Immature natural killer cell (primary cell): ENCODE results near the gene SAE1. TPM values are rescaled to one million over a fixed set of nuclear protein-coding genes. Genes with fewer than 3 reads are reported as not detected.

Experiments used
- DNase-seq, 3 donors: peaks; one replicate each; pipeline ENCODE4 v3.0.0; 2022; ENCODE audit warnings: mixed read lengths in 1 of 3
- H3K27ac Mint-ChIP-seq, 6 donors: one replicate each; pipeline ENCODE4 v1.8.0; 2020; ENCODE audit warnings: mixed read lengths in 6 of 6, mild to moderate bottlenecking in 5 of 6, inconsistent platforms in 4 of 6, moderate library complexity in 3 of 6
- H3K27me3 Mint-ChIP-seq, 3 donors: one replicate each; pipeline ENCODE4 v1.8.0; 2020 to 2021; ENCODE audit warnings: low read depth in 3 of 3, mild to moderate bottlenecking in 3 of 3, mixed read lengths in 3 of 3, moderate library complexity in 3 of 3, inconsistent platforms in 1 of 3
- H3K36me3 Mint-ChIP-seq, 3 donors: one replicate each; pipeline ENCODE4 v1.8.0; 2020; ENCODE audit warnings: mixed read lengths in 3 of 3, inconsistent platforms in 2 of 3, mild to moderate bottlenecking in 2 of 3
- H3K4me1 Mint-ChIP-seq, 2 donors: one replicate each; pipeline ENCODE4 v1.8.0; 2020; ENCODE audit warnings: inconsistent platforms in 2 of 2, mild to moderate bottlenecking in 2 of 2, mixed read lengths in 2 of 2, moderate library complexity in 1 of 2
- H3K4me3 Mint-ChIP-seq, 5 donors: one replicate each; pipeline ENCODE4 v1.8.0; 2020; ENCODE audit warnings: mild to moderate bottlenecking in 5 of 5, mixed read lengths in 5 of 5, inconsistent platforms in 3 of 5, moderate library complexity in 3 of 5
- H3K9me3 Mint-ChIP-seq, 6 donors: one replicate each; pipeline ENCODE4 v1.8.0; 2020; ENCODE audit warnings: mild to moderate bottlenecking in 6 of 6, mixed read lengths in 6 of 6, inconsistent platforms in 4 of 6, moderate library complexity in 3 of 6
- polyA plus RNA-seq, 3 donors: library from polyadenylated mRNA; unstranded; fragments of 300-500 nt; fragmentation: Illumina TruSeq; gene quantifications; one replicate each; pipeline ENCODE4 v1.2.3, GENCODE V29; 2021

Gene SAE1
- polyA plus RNA-seq, 3 donors from 2014 or later = 111 to 159 (median 119) TPM

DNA sequence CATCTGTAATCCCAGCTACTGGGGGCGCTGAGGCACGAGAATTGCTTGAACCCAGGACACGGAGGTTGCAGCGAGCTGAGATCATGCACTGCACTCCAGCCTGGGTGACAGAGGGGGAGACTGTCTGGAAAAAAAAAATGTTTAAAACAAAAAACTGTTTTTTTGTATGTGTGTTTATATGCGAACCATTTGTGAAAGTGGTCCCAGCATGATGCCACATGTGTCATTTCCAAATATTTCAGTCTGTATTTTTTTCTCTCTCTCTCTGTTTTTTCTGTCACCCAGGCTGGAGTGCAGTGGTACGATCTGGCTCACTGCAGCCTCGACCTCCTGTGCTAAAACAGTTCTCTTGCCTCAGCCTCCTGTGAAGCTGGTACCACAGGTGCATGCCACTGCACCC lies 37.4 kb downstream of the SAE1 start:
- Mint-ChIP-seq H3K36me3 (peaks cover 16 to 20% (median 20%) of the 10 kb centered on the region in 3 donors), H3K4me1 (peaks cover 6 to 8% of the 10 kb centered on the region in 2 donors), H3K27me3 (no peaks in the 10 kb centered on the region), H3K4me3 (no peak overlapping the region), H3K9me3 (no peaks in the 10 kb centered on the region), H3K27ac (no peak overlapping the region)
- no peak for DNase-seq

DNA sequence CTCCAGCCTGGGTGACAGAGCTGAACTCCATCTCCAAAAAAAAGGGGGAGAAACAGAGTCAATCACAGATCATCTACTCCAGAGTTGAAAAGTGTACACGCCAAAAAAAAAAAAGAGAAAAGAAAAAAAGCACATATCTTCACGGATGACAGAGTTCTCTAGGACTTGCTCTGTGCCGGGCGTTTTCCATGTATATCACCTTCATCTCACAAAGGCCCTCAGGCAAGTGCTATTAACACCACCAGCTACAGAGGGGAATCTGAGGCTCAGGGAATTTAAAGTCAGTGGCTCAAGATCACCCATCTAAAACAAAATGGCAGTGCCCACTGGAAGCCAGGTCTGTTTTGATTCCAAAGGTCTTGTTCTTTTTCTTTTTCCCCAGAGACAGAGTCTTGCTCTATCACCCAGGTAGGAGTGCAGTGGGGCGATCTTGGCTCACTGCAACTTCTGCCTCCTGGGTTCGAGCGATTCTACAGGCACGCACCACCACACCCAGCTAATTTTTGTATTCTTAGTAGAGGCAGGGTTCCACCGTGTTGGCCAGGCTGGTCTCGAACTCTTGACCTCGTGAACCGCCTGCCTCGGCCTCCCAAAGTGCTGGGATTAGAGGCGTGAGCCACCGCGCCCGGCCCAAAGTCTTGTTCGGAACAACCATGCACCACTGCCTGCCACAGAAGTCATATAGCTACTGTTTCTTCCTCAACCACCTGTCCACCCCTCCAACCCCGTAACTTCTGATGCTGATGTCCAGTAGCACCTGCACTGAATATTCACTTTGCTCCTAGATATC lies 42.2 kb downstream of the SAE1 start:
- DNase-seq = no peak
- H3K27ac Mint-ChIP-seq = peak overlapping the region in 1 of 6 donors; percentile 56
- no peaks in the 10 kb centered on the region for H3K9me3 Mint-ChIP-seq
- peaks cover 23 to 35% (median 30%) of the 10 kb centered on the region in 3 donors for H3K36me3 Mint-ChIP-seq
- no peak overlapping the region for H3K4me3 Mint-ChIP-seq
- peaks cover 29 to 33% of the 10 kb centered on the region in 2 donors for H3K4me1 Mint-ChIP-seq
- no peaks in the 10 kb centered on the region for H3K27me3 Mint-ChIP-seq

DNA sequence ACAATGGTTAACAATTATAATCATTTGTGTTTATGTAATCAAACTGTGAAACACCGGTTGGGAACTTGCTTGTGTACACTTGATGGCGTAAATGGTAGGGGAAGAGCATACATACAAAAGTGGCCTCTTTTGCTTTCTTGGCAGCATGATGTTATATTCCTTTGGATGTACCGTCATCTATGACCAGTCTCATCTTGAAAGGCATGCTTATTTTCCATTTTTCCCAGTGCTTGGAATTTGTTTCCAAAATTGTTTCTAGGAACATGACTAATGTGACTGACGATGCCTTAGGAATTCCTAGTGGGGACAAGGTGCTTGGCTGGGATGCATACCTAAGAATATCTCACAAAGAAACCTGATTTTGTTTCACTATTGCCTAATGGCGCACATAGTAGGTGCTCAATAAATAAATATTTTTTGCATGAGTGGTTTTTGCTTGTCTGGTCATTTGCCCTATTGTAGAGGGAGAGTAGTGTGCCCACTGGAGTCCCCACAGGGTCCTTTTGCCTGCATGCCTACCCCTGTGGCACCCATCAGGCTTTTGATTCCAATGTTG lies 45.5 kb downstream of the SAE1 start:
- peak overlapping the region; percentile 35 to 93 (median 88) for H3K27ac Mint-ChIP-seq
- H3K9me3 Mint-ChIP-seq = no peaks in the 10 kb centered on the region
- peaks cover 29 to 36% of the 10 kb centered on the region in 2 donors for H3K4me1 Mint-ChIP-seq
- no peaks in the 10 kb centered on the region for H3K27me3 Mint-ChIP-seq
- DNase-seq = no peak
- peaks cover 17 to 29% (median 27%) of the 10 kb centered on the region in 3 donors for H3K36me3 Mint-ChIP-seq
- peak overlapping the region; percentile 47 to 84 (median 75) for H3K4me3 Mint-ChIP-seq

DNA sequence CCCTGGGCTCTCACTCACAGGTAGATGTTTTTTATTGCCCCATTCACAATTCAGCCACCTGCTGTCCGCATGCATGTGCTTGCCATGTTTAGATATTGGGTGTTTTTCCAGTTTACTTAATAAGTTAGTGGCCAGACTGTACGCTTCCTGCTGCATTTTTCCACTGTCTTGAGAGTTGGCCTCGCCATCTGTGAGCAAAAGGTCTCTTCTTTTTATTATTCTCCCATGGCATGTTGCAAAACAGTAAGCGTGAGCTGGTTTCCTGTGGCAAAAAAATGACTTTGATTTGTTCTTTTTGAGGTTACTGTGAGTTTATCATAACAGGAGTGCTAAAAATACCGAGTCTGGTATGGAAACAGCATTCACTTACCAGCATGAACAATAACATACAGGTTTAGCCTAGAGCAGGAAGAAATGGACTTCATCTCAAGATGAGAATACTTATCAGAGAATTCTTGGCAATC lies 46.0 kb downstream of the SAE1 start:
- Mint-ChIP-seq H3K36me3 (peaks cover 17 to 29% (median 27%) of the 10 kb centered on the region in 3 donors), H3K27me3 (no peaks in the 10 kb centered on the region), H3K9me3 (no peaks in the 10 kb centered on the region), H3K27ac (peak overlapping the region; percentile 35 to 93 (median 88)), H3K4me3 (peak overlapping the region; percentile 47 to 84 (median 75)), H3K4me1 (peaks cover 29 to 36% of the 10 kb centered on the region in 2 donors)
- peak; percentile 46 to 56 (median 46) for DNase-seq

DNA sequence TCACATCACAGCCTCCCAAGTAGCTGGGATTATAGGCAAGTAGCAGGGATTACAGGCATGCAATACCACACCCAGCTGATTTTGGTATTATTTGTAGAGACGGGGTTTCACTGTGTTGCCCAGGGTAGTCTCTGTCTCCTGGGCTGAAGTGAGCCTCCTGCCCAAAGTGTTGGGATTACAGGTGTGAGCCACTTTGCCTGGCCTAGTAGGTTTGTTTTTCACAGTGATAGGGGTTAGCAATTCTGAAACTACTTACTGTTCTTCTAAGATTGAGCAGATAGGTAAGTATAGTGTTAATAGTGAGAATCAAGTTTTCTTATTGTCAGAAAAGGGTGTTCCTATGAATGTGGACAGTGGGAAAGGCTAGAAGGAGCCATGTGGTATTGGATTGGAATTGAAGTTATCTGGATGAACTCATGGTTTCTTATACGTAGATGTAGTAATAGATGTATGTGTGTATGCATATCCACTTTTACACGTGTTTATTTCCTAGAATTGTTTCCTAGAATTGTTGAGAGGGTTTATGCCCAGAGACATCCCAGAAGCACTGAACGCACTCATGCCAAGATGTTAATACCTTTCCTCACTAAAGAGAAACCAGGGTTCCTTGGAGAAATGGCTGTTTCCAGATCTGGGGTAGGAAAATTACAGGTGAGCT lies 49.1 kb downstream of the SAE1 start:
- peaks cover 14 to 23% (median 20%) of the 10 kb centered on the region in 3 donors for H3K36me3 Mint-ChIP-seq
- peaks cover 0 to 3% (median 2%) of the 10 kb centered on the region in 3 donors for H3K27me3 Mint-ChIP-seq
- H3K4me1 Mint-ChIP-seq = peaks cover 47 to 60% of the 10 kb centered on the region in 2 donors
- H3K4me3 Mint-ChIP-seq = no peak overlapping the region
- H3K9me3 Mint-ChIP-seq = no peaks in the 10 kb centered on the region
- H3K27ac Mint-ChIP-seq = no peak overlapping the region
- no peak for DNase-seq

DNA sequence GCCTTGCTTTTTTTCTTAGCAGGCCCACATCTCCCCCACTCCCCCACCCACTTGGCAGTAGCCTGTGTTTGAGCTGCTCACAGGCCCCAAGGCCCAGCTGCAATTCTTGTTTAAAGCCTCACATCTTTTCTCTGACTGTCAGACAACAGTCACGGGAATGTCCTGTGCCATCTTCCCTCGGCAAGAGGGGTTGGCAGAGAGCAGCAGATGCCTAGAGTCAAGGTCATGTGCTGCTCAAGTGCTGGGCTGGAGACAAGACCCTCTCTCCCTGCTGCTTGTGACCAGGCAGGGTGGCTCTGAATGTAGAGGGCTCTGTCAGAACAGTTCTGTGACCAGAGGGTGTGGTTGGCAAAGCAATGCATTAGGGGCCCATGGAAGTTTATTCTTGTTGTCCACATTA lies 53.0 kb downstream of the SAE1 start:
- no peak overlapping the region for H3K27ac Mint-ChIP-seq
- no peaks in the 10 kb centered on the region for H3K9me3 Mint-ChIP-seq
- no peak overlapping the region for H3K4me3 Mint-ChIP-seq
- H3K36me3 Mint-ChIP-seq = peaks cover 11 to 24% (median 17%) of the 10 kb centered on the region in 3 donors
- DNase-seq = no peak
- peaks cover 32 to 61% of the 10 kb centered on the region in 2 donors for H3K4me1 Mint-ChIP-seq
- H3K27me3 Mint-ChIP-seq = peaks cover 0 to 3% (median 2%) of the 10 kb centered on the region in 3 donors

DNA sequence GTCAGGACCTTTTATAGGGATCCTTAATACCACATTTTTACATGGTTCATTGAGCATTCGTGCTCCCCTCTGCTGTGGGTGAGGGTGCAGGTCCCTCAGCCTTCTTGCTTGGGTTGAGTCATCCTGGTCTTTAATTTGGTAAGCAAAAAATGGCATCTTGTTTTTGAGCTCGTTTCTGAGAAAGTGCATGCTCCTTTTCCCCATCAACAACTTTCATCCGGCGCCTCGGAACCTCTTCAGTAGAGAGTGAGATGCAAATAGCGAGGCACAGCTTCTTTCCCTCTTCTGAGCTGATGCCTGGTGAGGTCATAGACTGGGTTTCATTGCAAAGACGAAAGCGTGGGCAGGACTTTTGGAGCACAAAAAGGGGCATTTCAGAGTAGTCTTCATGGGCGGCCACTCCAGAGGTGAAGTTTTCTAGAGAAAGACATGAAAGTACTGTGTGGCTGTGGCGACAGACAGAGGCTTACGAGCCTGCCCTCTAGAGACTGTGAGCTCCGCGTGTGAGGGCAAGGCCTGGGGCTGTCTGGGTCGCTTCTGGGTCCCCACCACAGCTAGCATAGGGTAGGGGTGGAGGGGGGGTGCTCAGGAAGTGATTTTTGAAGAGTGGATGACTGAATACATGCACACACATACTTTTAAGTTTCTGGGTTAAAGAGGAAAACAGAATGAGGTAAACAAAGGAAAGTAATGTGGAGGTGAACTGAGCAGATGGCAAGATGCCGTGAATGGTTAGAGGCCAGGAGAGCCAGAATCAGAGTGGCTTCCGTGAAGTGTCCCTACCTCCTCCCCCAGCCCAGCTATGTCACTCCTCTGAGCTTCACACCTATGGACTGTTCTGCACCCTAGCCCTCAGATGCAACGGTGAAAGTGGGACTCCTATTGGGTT lies 56.1 kb downstream of the SAE1 start:
- Mint-ChIP-seq H3K27me3 (peaks cover 0 to 3% (median 2%) of the 10 kb centered on the region in 3 donors), H3K4me3 (peak overlapping the region in 4 of 5 donors; percentile 22 to 72 (median 44)), H3K36me3 (peaks cover 10 to 21% (median 10%) of the 10 kb centered on the region in 3 donors), H3K4me1 (peaks cover 40 to 62% of the 10 kb centered on the region in 2 donors), H3K27ac (peak overlapping the region; percentile 61 to 94 (median 67)), H3K9me3 (no peaks in the 10 kb centered on the region)
- peak; percentile 10 to 60 (median 31) for DNase-seq

DNA sequence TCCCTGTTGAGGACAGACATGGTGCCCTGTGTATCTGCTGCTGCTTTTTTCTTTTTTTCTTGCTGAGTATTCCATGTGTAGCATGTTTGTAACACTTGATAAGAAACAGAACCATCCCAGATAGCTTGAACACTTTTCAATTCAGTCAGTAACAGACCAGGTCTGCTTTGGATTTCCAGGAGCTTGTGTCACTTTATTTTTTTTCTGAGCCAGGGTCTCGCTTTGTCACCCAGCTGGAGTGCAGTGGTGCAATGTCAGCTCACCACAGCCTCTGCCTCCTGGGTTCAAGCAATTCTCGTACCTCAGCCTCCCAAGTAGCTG lies 56.7 kb downstream of the SAE1 start:
- Mint-ChIP-seq H3K36me3 (peaks cover 5 to 16% (median 7%) of the 10 kb centered on the region in 3 donors), H3K27ac (peak overlapping the region; percentile 61 to 94 (median 67)), H3K4me3 (peak overlapping the region in 1 of 5 donors; percentile 22), H3K27me3 (peaks cover 0 to 2% (median 0%) of the 10 kb centered on the region in 3 donors), H3K9me3 (no peaks in the 10 kb centered on the region), H3K4me1 (peaks cover 36 to 56% of the 10 kb centered on the region in 2 donors)
- no peak for DNase-seq

DNA sequence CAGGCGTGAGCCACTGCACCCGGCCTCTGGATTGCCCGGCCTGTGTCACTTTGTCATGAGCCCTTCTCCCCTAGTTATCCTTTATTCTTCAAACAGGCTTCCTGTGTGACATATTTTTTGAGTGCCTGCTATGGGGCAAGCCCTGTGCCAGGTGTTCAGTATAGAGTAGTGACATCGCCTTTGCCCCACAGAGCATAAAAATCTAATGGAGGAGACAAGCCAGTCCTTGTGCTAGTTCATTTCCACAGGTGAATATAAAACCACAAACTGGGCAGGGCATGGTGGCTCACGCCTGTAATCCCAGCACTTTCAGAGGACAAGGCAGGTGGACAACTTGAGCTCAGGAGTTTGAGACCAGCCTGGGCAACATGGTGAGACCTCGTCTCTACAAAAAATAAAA lies 57.2 kb downstream of the SAE1 start:
- no peaks in the 10 kb centered on the region for H3K9me3 Mint-ChIP-seq
- peak overlapping the region in 1 of 6 donors; percentile 12 for H3K27ac Mint-ChIP-seq
- no peaks in the 10 kb centered on the region for H3K27me3 Mint-ChIP-seq
- peaks cover 3 to 13% (median 4%) of the 10 kb centered on the region in 3 donors for H3K36me3 Mint-ChIP-seq
- peaks cover 33 to 51% of the 10 kb centered on the region in 2 donors for H3K4me1 Mint-ChIP-seq
- no peak overlapping the region for H3K4me3 Mint-ChIP-seq
- no peak for DNase-seq

DNA sequence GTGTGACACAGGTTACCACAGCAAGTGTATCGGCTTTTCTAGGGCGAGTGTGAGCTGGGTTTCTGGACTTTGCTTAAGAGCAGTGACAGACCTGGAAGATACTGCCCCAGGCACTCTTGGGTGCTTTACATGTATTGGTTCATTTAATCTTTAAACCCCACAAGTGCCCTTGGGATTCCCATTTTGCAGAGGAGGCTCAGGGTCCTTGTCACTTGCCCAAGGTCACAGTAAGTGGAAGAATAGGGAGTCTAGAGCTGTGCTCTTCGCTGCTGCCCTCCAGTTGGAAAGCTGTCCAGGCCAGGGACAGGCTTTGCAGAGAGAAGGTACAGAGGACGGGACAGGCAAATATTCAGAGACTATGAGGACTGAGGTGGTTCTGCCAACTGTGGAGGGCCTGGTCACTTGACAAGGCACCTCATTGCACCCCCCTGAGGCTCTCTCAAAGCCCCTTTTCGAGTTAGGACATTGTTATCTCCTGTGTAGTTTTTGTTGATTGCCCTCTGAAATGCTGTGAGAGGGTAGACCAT lies 57.9 kb downstream of the SAE1 start:
- Mint-ChIP-seq H3K9me3 (no peaks in the 10 kb centered on the region), H3K4me3 (peak overlapping the region in 1 of 5 donors; percentile 1)

DNA sequence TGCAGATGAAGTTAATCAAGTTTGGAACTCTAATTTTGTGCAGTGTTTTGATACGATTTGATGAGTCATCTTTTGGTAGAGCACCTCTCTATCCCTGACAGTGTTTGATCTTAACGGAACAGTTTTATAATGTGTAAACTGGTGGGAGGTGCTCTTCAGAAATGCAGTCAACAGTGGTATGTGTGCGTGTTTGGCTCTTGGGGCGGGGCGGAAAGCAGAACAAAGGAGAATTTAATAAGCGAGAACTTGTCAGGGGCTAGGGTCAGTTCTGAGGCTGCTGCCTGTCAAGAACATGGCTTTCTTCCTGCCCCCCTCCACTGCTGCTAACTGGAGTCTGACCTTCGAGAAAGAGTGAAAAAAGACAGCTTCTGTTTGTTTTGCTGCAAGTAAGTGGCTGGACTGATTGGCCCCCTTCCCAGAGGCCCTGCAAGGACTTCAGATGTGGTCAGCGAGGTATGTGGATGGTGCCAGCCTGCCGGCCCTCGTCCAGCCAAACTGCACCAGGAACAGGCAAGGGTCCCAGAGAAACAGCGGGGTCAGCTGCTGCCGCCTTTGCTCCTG lies 59.6 kb downstream of the SAE1 start:
- Mint-ChIP-seq H3K36me3 (peaks cover 4 to 12% (median 9%) of the 10 kb centered on the region in 3 donors), H3K27me3 (no peaks in the 10 kb centered on the region), H3K4me1 (peaks cover 23 to 41% of the 10 kb centered on the region in 2 donors), H3K9me3 (no peaks in the 10 kb centered on the region), H3K27ac (peak overlapping the region in 4 of 6 donors; percentile 5 to 14 (median 10)), H3K4me3 (no peak overlapping the region)
- DNase-seq = no peak

More for the DNA sequence above, 57.9 kb downstream of the SAE1 start:
- DNase-seq = no peak
- H3K27me3 Mint-ChIP-seq = no peaks in the 10 kb centered on the region
- peaks cover 25 to 45% of the 10 kb centered on the region in 2 donors for H3K4me1 Mint-ChIP-seq
- H3K27ac Mint-ChIP-seq = peak overlapping the region in 4 of 6 donors; percentile 12 to 62 (median 31)
- peaks cover 3 to 12% (median 4%) of the 10 kb centered on the region in 3 donors for H3K36me3 Mint-ChIP-seq

DNA sequence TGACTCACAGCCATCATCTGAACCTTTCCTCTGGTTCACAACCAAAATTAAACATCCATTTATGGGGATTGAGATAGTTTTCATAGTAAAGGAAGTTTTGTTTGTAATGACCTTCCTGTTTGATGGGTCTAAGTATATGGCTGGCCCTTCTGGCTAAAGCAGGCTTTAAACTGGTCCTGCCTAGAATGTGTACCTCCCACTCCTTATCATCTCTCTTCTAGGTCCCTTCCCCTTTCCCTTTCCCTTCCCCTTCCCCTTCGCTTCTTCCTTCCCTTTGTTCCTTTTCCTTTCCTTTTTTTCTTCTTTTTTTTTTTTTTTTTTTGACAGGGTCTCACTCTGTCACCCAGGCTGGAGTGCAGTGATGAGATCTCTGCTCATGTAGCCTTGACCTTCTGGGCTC lies 64.8 kb downstream of the SAE1 start:
- Mint-ChIP-seq H3K4me3 (no peak overlapping the region), H3K9me3 (no peaks in the 10 kb centered on the region), H3K27ac (no peak overlapping the region), H3K4me1 (peaks cover 1 to 5% of the 10 kb centered on the region in 2 donors), H3K27me3 (no peaks in the 10 kb centered on the region), H3K36me3 (peaks cover 8 to 18% (median 11%) of the 10 kb centered on the region in 3 donors)
- DNase-seq = no peak
